ENCODE data around the gene KRTAP13-4.
A peak's percentile ranks its signal among the peaks of the same experiment; 100 is the strongest.

The KRTAP13-4 gene

GRCh38 chr21:30448514-30448913 lies 18.5 kb downstream of the KRTAP13-4 start:
- H3K4me1 ChIP-seq (ENCODE audit: insufficient read depth, poor library complexity, severe bottlenecking) = no peaks in the 10 kb centered on the region
- no peaks in the 10 kb centered on the region for H3K9me3 ChIP-seq (ENCODE audit: severe bottlenecking)
- H3K36me3 ChIP-seq (ENCODE audit: low read depth) = no peaks in the 10 kb centered on the region
- ATAC-seq (ENCODE audit: low read depth) (no peak), DNase-seq (ENCODE audit: low spot score) (no peak)
- H3K27me3 ChIP-seq (ENCODE audit: insufficient read depth, poor library complexity, severe bottlenecking) = no peaks in the 10 kb centered on the region
- TF ChIP-seq CTCF (IDR thresholded peaks at IDR 0.05; ENCODE audit: poor library complexity, severe bottlenecking) = no peak
- no peak overlapping the region for H3K4me3 ChIP-seq (ENCODE audit: severe bottlenecking)
- no peak overlapping the region for H3K27ac ChIP-seq (ENCODE audit: poor library complexity, severe bottlenecking)

- peak; percentile 66 for TF ChIP-seq CTCF (IDR thresholded peaks at IDR 0.05; ENCODE audit: poor library complexity, severe bottlenecking)
Measured at GRCh38 chr21:30463713-30464112, 33.7 kb downstream of the KRTAP13-4 start.

GRCh38 chr21:30468900-30469714 lies 39.1 kb downstream of the KRTAP13-4 start:
- Histone ChIP-seq H3K27me3 (ENCODE audit: insufficient read depth, poor library complexity, severe bottlenecking) (peaks cover 7% of the 10 kb centered on the region), H3K9me3 (ENCODE audit: severe bottlenecking) (no peaks in the 10 kb centered on the region), H3K36me3 (ENCODE audit: low read depth) (no peaks in the 10 kb centered on the region), H3K27ac (ENCODE audit: poor library complexity, severe bottlenecking) (no peak overlapping the region), H3K4me1 (ENCODE audit: insufficient read depth, poor library complexity, severe bottlenecking) (no peaks in the 10 kb centered on the region), H3K4me3 (ENCODE audit: severe bottlenecking) (no peak overlapping the region)
- TF ChIP-seq CTCF (IDR thresholded peaks at IDR 0.05; ENCODE audit: poor library complexity, severe bottlenecking) = no peak
- DNase-seq (ENCODE audit: low spot score) (no peak), ATAC-seq (ENCODE audit: low read depth) (no peak)

More at GRCh38 chr21:30463713-30464112, 33.7 kb downstream of the KRTAP13-4 start:
- Histone ChIP-seq H3K9me3 (ENCODE audit: severe bottlenecking) (no peaks in the 10 kb centered on the region), H3K4me1 (ENCODE audit: insufficient read depth, poor library complexity, severe bottlenecking) (no peaks in the 10 kb centered on the region), H3K27ac (ENCODE audit: poor library complexity, severe bottlenecking) (no peak overlapping the region), H3K27me3 (ENCODE audit: insufficient read depth, poor library complexity, severe bottlenecking) (peaks cover 4% of the 10 kb centered on the region), H3K36me3 (ENCODE audit: low read depth) (no peaks in the 10 kb centered on the region), H3K4me3 (ENCODE audit: severe bottlenecking) (no peak overlapping the region)
- DNase-seq (ENCODE audit: low spot score) (no peak), ATAC-seq (ENCODE audit: low read depth) (0 out of 3 replicates have a peak, but pooled peaks have one; percentile 14)

GRCh38 chr21:30478004-30478403 lies 48.0 kb downstream of the KRTAP13-4 start:
- no peak for DNase-seq (ENCODE audit: low spot score)
- no peak for ATAC-seq (ENCODE audit: low read depth)
- H3K36me3 ChIP-seq (ENCODE audit: low read depth) = no peaks in the 10 kb centered on the region
- H3K27me3 ChIP-seq (ENCODE audit: insufficient read depth, poor library complexity, severe bottlenecking) = no peaks in the 10 kb centered on the region
- H3K9me3 ChIP-seq (ENCODE audit: severe bottlenecking) = no peaks in the 10 kb centered on the region
- TF ChIP-seq CTCF (IDR thresholded peaks at IDR 0.05; ENCODE audit: poor library complexity, severe bottlenecking) = no peak
- no peaks in the 10 kb centered on the region for H3K4me1 ChIP-seq (ENCODE audit: insufficient read depth, poor library complexity, severe bottlenecking)
- H3K27ac ChIP-seq (ENCODE audit: poor library complexity, severe bottlenecking) = no peak overlapping the region
- H3K4me3 ChIP-seq (ENCODE audit: severe bottlenecking) = no peak overlapping the region

- no peak for TF ChIP-seq CTCF (IDR thresholded peaks at IDR 0.05; ENCODE audit: poor library complexity, severe bottlenecking)
- no peaks in the 10 kb centered on the region for H3K9me3 ChIP-seq (ENCODE audit: severe bottlenecking)
- DNase-seq (ENCODE audit: low spot score) = no peak
- no peak overlapping the region for H3K4me3 ChIP-seq (ENCODE audit: severe bottlenecking)
- H3K4me1 ChIP-seq (ENCODE audit: insufficient read depth, poor library complexity, severe bottlenecking) = no peaks in the 10 kb centered on the region
- no peak for ATAC-seq (ENCODE audit: low read depth)
- no peaks in the 10 kb centered on the region for H3K27me3 ChIP-seq (ENCODE audit: insufficient read depth, poor library complexity, severe bottlenecking)
- H3K27ac ChIP-seq (ENCODE audit: poor library complexity, severe bottlenecking) = no peak overlapping the region
- no peaks in the 10 kb centered on the region for H3K36me3 ChIP-seq (ENCODE audit: low read depth)
Measured at GRCh38 chr21:30479259-30479658, 49.2 kb downstream of the KRTAP13-4 start.

Measured in RWPE2 (cell line).